Peyer's patch (tissue), 4 donors: ENCODE results near the gene IRS1. TPM values are rescaled to one million over a fixed set of nuclear protein-coding genes. Genes with fewer than 3 reads are reported as not detected.

Experiments used
- DNase-seq, 3 donors: peaks; one replicate each; pipeline ENCODE4 v3.0.0-alpha.2; 2017 to 2019
- H3K27ac ChIP-seq, 4 donors: fragments of 200-600 bp; sonication (generic); one replicate each; pipeline ENCODE4 v1.5.1; 2016 to 2019
- H3K27me3 ChIP-seq, 2 donors: fragments of 200-600 bp; sonication (generic); one replicate each; pipeline ENCODE4 v1.5.1; 2019
- H3K36me3 ChIP-seq, 3 donors: fragments of 200-600 bp; sonication (generic); one replicate each; pipeline ENCODE4 v1.5.1; 2016 to 2019
- H3K4me1 ChIP-seq, 4 donors: fragments of 200-600 bp; sonication (generic); one replicate each; pipeline ENCODE4 v1.5.1; 2016 to 2019
- H3K4me3 ChIP-seq, 4 donors: fragments of 200-600 bp; sonication (generic); 1 replicate in 3 of 4; 2 replicates in 1 of 4; pipeline ENCODE4 v1.5.1; 2016 to 2019; ENCODE audit warnings: mild to moderate bottlenecking in 1 of 4
- H3K9me3 ChIP-seq, 4 donors: fragments of 200-600 bp; sonication (generic); one replicate each; pipeline ENCODE4 v1.5.1; 2016 to 2019; ENCODE audit warnings: mild to moderate bottlenecking in 1 of 4
- CTCF ChIP-seq, 6 experiments: fragments of 450-650 bp in 4 of 6; fragments of 200-600 bp in 2 of 6; sonication (generic) in 1 of 6; IDR thresholded peaks; one replicate each; pipeline ENCODE4 v1.5.1; 2017 to 2019; ENCODE audit warnings: antibody characterized with exemption in 6 of 6, mild to moderate bottlenecking in 3 of 6, moderate library complexity in 1 of 6
- POLR2A ChIP-seq, 2 donors: fragments of 450-650 bp; IDR thresholded peaks; one replicate each; pipeline ENCODE4 v1.5.1; 2017; ENCODE audit warnings: antibody characterized with exemption in 2 of 2, mild to moderate bottlenecking in 2 of 2, moderate library complexity in 2 of 2
- total RNA-seq, 4 donors: library from RNA; depleted of rRNA; stranded (reverse); fragments of >200 nt; gene quantifications; one replicate each; pipeline ENCODE4 v1.1.0, GENCODE V29; 2016

IRS1 gene
- total RNA-seq, 4 donors from 2014 or later, result 8.3 to 67.7 (median 22.5) TPM

- no peaks in the 10 kb centered on the region for H3K9me3 ChIP-seq
- H3K4me3 ChIP-seq, result no peak overlapping the region
- no peaks in the 10 kb centered on the region for H3K36me3 ChIP-seq
- H3K27me3 ChIP-seq, result no peaks in the 10 kb centered on the region
- TF ChIP-seq CTCF (IDR thresholded peaks at IDR 0.05), result no peak
- TF ChIP-seq POLR2A (IDR thresholded peaks at IDR 0.05), result no peak
- H3K27ac ChIP-seq, result no peak overlapping the region
- DNase-seq, result no peak
- peaks cover 0 to 26% (median 8%) of the 10 kb centered on the region in 4 donors for H3K4me1 ChIP-seq
Observed at GRCh38 chr2:226803410-226803809, 3.8 kb upstream of the IRS1 start.

- Histone ChIP-seq H3K27ac (no peak overlapping the region), H3K36me3 (no peaks in the 10 kb centered on the region), H3K4me3 (no peak overlapping the region), H3K4me1 (peaks cover 0 to 26% (median 8%) of the 10 kb centered on the region in 4 donors), H3K27me3 (no peaks in the 10 kb centered on the region), H3K9me3 (no peaks in the 10 kb centered on the region)
- TF ChIP-seq POLR2A (IDR thresholded peaks at IDR 0.05) (no peak), CTCF (IDR thresholded peaks at IDR 0.05) (peak; percentile 41 to 89 (median 78))
- no peak for DNase-seq
Observed at GRCh38 chr2:226802573-226802972, 3.0 kb upstream of the IRS1 start.

GRCh38 chr2:226800941-226801784 is 1.5 kb upstream of the IRS1 start:
- H3K4me3 ChIP-seq, result peak overlapping the region; percentile 40 to 94 (median 80)
- TF ChIP-seq POLR2A (IDR thresholded peaks at IDR 0.05), result peak in 1 of 2 donors; percentile 69
- no peak for TF ChIP-seq CTCF (IDR thresholded peaks at IDR 0.05)
- no peaks in the 10 kb centered on the region for H3K27me3 ChIP-seq

DNA sequence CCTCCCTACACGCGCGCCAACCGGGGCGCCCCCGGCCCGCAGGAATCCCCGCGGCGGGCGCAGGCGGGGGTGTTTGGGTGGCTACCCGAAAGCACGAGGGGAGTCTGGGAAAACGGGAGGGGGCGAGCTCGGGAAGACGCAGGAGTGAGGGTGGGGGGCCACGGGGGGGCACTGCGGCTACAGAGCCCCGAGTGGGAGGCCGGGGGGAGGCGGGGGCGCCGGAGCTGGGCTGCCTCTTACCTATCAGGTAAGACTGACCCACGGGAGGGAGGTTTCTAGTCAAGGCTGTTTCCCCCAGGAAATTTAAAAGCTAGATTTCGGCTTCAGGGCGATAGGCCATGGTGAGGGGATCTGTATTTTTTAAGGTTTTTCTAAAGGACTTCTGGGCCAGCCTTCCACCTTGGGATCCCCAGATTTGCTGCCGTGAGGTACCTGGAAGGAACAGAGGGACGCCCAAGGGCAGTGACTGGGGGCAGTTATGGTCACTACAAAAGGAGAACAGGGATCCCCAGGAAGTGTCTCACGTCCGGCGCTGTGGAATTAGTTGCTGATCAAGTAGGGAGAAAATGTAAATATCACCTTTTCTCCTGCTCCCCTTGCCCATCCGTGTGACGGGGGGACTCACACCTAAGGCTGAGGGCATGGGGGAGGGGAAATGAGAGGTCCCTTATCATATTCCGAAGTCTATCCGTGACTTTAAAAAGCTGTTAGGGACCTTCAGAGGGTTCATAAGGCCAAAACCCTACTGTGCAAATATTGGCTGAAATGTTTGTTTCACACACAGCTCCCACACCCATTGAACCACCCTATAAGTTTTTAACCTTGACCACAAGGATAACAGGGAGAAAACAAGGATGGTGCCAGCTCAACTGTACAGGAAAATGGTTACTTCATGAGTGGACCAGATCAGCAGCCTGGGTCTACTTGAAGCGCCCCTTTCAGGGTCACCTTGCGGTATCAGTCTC is 638 bp upstream of the IRS1 start:
- peak overlapping the region; percentile 61 to 92 (median 88) for H3K27ac ChIP-seq
- H3K36me3 ChIP-seq, result no peaks in the 10 kb centered on the region
- H3K9me3 ChIP-seq, result no peaks in the 10 kb centered on the region
- no peaks in the 10 kb centered on the region for H3K27me3 ChIP-seq
- H3K4me1 ChIP-seq, result peaks cover 0 to 31% (median 8%) of the 10 kb centered on the region in 4 donors
- peak; percentile 51 for DNase-seq
- peak overlapping the region; percentile 73 to 94 (median 80) for H3K4me3 ChIP-seq
- peak in 2 of 6 experiments; percentile 29 to 74 for TF ChIP-seq CTCF (IDR thresholded peaks at IDR 0.05)
- TF ChIP-seq POLR2A (IDR thresholded peaks at IDR 0.05), result no peak

More at GRCh38 chr2:226800941-226801784, 1.5 kb upstream of the IRS1 start:
- Histone ChIP-seq H3K4me1 (peaks cover 0 to 26% (median 8%) of the 10 kb centered on the region in 4 donors), H3K27ac (peak overlapping the region; percentile 61 to 92 (median 88)), H3K36me3 (no peaks in the 10 kb centered on the region), H3K9me3 (no peaks in the 10 kb centered on the region)
- peak; percentile 81 to 94 (median 88) for DNase-seq

DNA sequence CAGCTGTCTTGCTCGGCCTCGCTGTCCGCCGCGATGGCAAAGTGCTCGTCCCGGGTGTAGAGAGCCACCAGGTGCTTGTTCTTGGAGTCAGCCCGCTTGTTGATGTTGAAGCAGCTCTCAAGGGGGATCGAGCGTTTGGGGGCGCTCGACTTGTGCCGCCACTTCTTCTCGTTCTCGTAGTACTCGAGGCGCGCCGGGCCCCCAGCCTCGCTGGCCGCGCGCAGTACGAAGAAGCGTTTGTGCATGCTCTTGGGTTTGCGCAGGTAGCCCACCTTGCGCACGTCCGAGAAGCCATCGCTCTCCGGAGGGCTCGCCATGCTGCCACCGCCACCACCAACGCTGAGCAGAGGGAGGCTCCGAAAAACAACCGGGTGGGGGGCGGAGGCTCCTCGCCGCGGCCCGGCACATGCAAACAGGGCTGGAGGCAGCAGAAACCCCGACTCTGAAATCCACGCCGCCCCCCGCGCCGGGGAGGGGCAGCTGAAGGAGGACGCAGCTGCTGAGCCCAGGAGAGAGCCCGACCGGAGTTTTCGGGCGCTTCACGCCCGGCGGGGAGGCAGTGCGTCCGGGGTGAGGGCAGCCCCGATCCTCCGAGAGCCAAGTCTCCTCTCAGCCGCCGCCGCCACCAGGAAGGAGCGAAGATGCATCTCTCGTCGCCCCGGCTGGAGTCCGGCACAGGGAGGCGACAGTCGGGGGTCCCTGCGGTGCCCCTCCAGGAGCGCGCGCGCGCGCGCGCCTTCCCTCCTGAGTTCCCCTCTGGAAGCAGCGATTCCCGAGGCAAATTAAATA is 1.0 kb downstream of the IRS1 start:
- H3K4me1 ChIP-seq, result peaks cover 0 to 34% (median 8%) of the 10 kb centered on the region in 4 donors
- H3K36me3 ChIP-seq, result no peaks in the 10 kb centered on the region
- H3K4me3 ChIP-seq, result peak overlapping the region; percentile 73 to 94 (median 80)
- TF ChIP-seq POLR2A (IDR thresholded peaks at IDR 0.05), result no peak
- TF ChIP-seq CTCF (IDR thresholded peaks at IDR 0.05), result peak in 3 of 6 experiments; percentile 1 to 19 (median 17)
- H3K9me3 ChIP-seq, result no peaks in the 10 kb centered on the region
- H3K27me3 ChIP-seq, result no peaks in the 10 kb centered on the region
- DNase-seq, result peak; percentile 74 to 86 (median 77)
- peak overlapping the region; percentile 61 to 92 (median 88) for H3K27ac ChIP-seq
